ENCODE data around the gene TXNDC8.
"Not testable (repeated sequence)": the region's sequence is repeated elsewhere in the genome, so short reads cannot be mapped to it uniquely, and the experiment has no call there.

Gene TXNDC8

GRCh38 chr9:110327716-110328115, 9.9 kb downstream of the TXNDC8 start:
- no peak for DNase-seq (ENCODE audit: low spot score)

GRCh38 chr9:110323818-110324217, 13.8 kb downstream of the TXNDC8 start:
- DNase-seq (ENCODE audit: low spot score): no peak

- DNase-seq (ENCODE audit: low spot score): no peak
Observed at GRCh38 chr9:110320651-110321445, 16.8 kb downstream of the TXNDC8 start.

GRCh38 chr9:110319781-110320492, 17.7 kb downstream of the TXNDC8 start:
- DNase-seq (ENCODE audit: low spot score): no peak

GRCh38 chr9:110317911-110318310, 19.8 kb downstream of the TXNDC8 start:
- DNase-seq (ENCODE audit: low spot score): no peak

- DNase-seq (ENCODE audit: low spot score): no peak
Observed at GRCh38 chr9:110316261-110317075, 21.2 kb downstream of the TXNDC8 start.

- DNase-seq (ENCODE audit: low spot score): not testable (repeated sequence)
Observed at GRCh38 chr9:110311978-110312377, 25.7 kb downstream of the TXNDC8 start.

GRCh38 chr9:110309681-110310080, 28.0 kb downstream of the TXNDC8 start:
- DNase-seq (ENCODE audit: low spot score): no peak

GRCh38 chr9:110308633-110309038, 29.0 kb downstream of the TXNDC8 start:
- DNase-seq (ENCODE audit: low spot score): no peak

- no peak for DNase-seq (ENCODE audit: low spot score)
Observed at GRCh38 chr9:110307191-110307590, 30.5 kb downstream of the TXNDC8 start.

- no peak for DNase-seq (ENCODE audit: low spot score)
Observed at GRCh38 chr9:110303133-110303532, 34.5 kb downstream of the TXNDC8 start.

GRCh38 chr9:110298043-110298605, 39.5 kb downstream of the TXNDC8 start:
- no peak for DNase-seq (ENCODE audit: low spot score)

GRCh38 chr9:110293248-110293647, 44.4 kb downstream of the TXNDC8 start:
- DNase-seq (ENCODE audit: low spot score): no peak

- DNase-seq (ENCODE audit: low spot score): no peak
Observed at GRCh38 chr9:110291921-110292557, 45.6 kb downstream of the TXNDC8 start.

- DNase-seq (ENCODE audit: low spot score): no peak
Observed at GRCh38 chr9:110290001-110290400, 47.7 kb downstream of the TXNDC8 start.

GRCh38 chr9:110288503-110288902, 49.2 kb downstream of the TXNDC8 start:
- DNase-seq (ENCODE audit: low spot score): no peak

- no peak for DNase-seq (ENCODE audit: low spot score)
Observed at GRCh38 chr9:110287289-110287680, 50.4 kb downstream of the TXNDC8 start.

- no peak for DNase-seq (ENCODE audit: low spot score)
Observed at GRCh38 chr9:110284211-110284844, 53.3 kb downstream of the TXNDC8 start.

GRCh38 chr9:110283751-110284150, 53.9 kb downstream of the TXNDC8 start:
- DNase-seq (ENCODE audit: low spot score): no peak

- DNase-seq (ENCODE audit: low spot score): no peak
Observed at GRCh38 chr9:110282739-110283081, 55.0 kb downstream of the TXNDC8 start.

- DNase-seq (ENCODE audit: low spot score): no peak
Observed at GRCh38 chr9:110282018-110282738, 55.5 kb downstream of the TXNDC8 start.
